AG04449 (cell line): ENCODE results near the gene MAP1LC3A.

ENCODE experiments used
- CTCF ChIA-PET: fragments of 350-600 bp; formaldehyde crosslinking; extraction: SDS; loops from one replicate; lab custom pipeline; 2021; ENCODE audit warnings: antibody characterized with exemption; lab: Yijun Ruan, JAX
- POLR2A ChIA-PET: fragments of 400-600, 350-600 bp; formaldehyde crosslinking; extraction: SDS; loops from one replicate; lab custom pipeline; 2020; ENCODE audit warnings: antibody characterized with exemption, inconsistent platforms; lab: Yijun Ruan, JAX
- DNase-seq: peaks from one replicate; pipeline ENCODE4 v3.0.0-alpha.2; 2010; ENCODE audit warnings: low read depth, low spot score
- H3K4me3 ChIP-seq: 2 replicates; pipeline ENCODE4 v1.5.1; 2011; ENCODE audit warnings: low read depth, mild to moderate bottlenecking, control low read depth, low read length
- TF ChIP-seq, protein P1 (sequence below): IDR thresholded peaks from one replicate; pipeline ENCODE4 v1.5.1; 2011; ENCODE audit warnings: mild to moderate bottlenecking, moderate library complexity, low read length, control low read depth, inconsistent platforms; ENCODE audit not compliant: insufficient read depth; ENCODE audit errors: missing control alignments

Gene MAP1LC3A

GRCh38 chr20:34537651-34538050 lies 20.9 kb upstream of the MAP1LC3A start:
- DNase-seq, result no peak
- ChIA-PET POLR2A (no interaction called here), CTCF (interaction anchor here (0.5 to 4.0 kb wide), 15 partner anchors 8 to 343 kb away, joined by 3 to 32 read pairs (median 6); partner anchors contain the start of genes DYNLRB1, ITCH and MAP1LC3A)
- TF ChIP-seq, protein P1, sequence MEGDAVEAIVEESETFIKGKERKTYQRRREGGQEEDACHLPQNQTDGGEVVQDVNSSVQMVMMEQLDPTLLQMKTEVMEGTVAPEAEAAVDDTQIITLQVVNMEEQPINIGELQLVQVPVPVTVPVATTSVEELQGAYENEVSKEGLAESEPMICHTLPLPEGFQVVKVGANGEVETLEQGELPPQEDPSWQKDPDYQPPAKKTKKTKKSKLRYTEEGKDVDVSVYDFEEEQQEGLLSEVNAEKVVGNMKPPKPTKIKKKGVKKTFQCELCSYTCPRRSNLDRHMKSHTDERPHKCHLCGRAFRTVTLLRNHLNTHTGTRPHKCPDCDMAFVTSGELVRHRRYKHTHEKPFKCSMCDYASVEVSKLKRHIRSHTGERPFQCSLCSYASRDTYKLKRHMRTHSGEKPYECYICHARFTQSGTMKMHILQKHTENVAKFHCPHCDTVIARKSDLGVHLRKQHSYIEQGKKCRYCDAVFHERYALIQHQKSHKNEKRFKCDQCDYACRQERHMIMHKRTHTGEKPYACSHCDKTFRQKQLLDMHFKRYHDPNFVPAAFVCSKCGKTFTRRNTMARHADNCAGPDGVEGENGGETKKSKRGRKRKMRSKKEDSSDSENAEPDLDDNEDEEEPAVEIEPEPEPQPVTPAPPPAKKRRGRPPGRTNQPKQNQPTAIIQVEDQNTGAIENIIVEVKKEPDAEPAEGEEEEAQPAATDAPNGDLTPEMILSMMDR, result no peak
- no peak overlapping the region for H3K4me3 ChIP-seq

DNA sequence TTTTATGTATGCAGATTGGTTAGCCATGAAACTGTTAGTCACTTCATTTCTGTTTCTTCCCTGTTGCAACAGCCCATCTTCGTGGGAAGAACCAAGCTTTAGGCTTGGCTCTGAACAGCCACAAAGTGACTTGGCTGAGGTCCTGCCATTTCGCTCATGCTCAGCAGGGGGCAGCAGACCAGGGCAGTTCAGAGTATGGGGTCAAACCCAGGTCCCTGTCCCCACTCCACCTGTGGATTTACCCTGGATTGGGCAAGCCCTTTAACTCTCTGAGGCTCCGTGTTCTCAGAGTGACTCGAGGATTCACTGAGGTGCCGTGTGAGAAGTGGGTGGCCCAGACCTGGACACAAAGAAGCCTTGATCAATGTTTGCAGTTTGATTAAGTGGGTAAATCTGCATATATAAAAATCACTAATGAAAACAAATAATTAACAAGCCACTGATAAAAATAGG lies 19.8 kb upstream of the MAP1LC3A start:
- POLR2A ChIA-PET, result no interaction called here

GRCh38 chr20:34539756-34540155 lies 18.8 kb upstream of the MAP1LC3A start:
- no peak for DNase-seq
- H3K4me3 ChIP-seq, result no peak overlapping the region
- CTCF ChIA-PET, result interaction anchor here (0.6 to 4.0 kb wide), 15 partner anchors 9 to 230 kb away, joined by 3 to 33 read pairs (median 9); partner anchors contain the start of genes DYNLRB1 and MAP1LC3A
- POLR2A ChIA-PET, result no interaction called here
- TF ChIP-seq, protein P1, result no peak

More for the DNA sequence above, 19.8 kb upstream of the MAP1LC3A start:
- TF ChIP-seq, protein P1, result peak; percentile 89
- H3K4me3 ChIP-seq, result no peak overlapping the region
- CTCF ChIA-PET, result interaction anchor here (0.6 to 4.0 kb wide), 23 partner anchors 9 to 344 kb away, joined by 3 to 33 read pairs (median 5); partner anchors contain the start of genes DYNLRB1, ITCH and MAP1LC3A
- DNase-seq, result no peak

GRCh38 chr20:34540596-34541263 lies 17.8 kb upstream of the MAP1LC3A start:
- POLR2A ChIA-PET, result no interaction called here
- no peak for DNase-seq
- CTCF ChIA-PET, result interaction anchor here (0.8 to 4.0 kb wide), 8 partner anchors 8 to 229 kb away, joined by 3 to 33 read pairs (median 14); no protein-coding TSS in a partner anchor
- no peak overlapping the region for H3K4me3 ChIP-seq
- TF ChIP-seq, protein P1, result no peak

- POLR2A ChIA-PET, result no interaction called here
Measured at GRCh38 chr20:34541264-34541901, 17.1 kb upstream of the MAP1LC3A start.

More at GRCh38 chr20:34541264-34541901, 17.1 kb upstream of the MAP1LC3A start:
- H3K4me3 ChIP-seq, result no peak overlapping the region
- DNase-seq, result no peak
- CTCF ChIA-PET, result interaction anchor here (1.2 to 4.0 kb wide), 6 partner anchors 11 to 229 kb away, joined by 3 to 33 read pairs (median 14); no protein-coding TSS in a partner anchor
- TF ChIP-seq, protein P1, result no peak
